Nephron progenitor cell (in vitro differentiated cells): ENCODE results near the gene COL18A1.

ENCODE experiments used
- DNase-seq: peaks from one replicate; pipeline ENCODE4 v3.0.0; 2021
- H3K27ac Mint-ChIP-seq: 2 replicates; pipeline ENCODE4 v1.8.0; 2021; ENCODE audit warnings: mild to moderate bottlenecking, moderate library complexity, mixed read lengths
- H3K27me3 Mint-ChIP-seq: 2 replicates; pipeline ENCODE4 v1.8.0; 2021; ENCODE audit warnings: mild to moderate bottlenecking, low read depth, mixed read lengths; ENCODE audit not compliant: poor library complexity
- H3K36me3 Mint-ChIP-seq: 2 replicates; pipeline ENCODE4 v1.8.0; 2021; ENCODE audit warnings: low read depth, mixed read lengths
- H3K4me1 Mint-ChIP-seq: 2 replicates; pipeline ENCODE4 v1.8.0; 2021; ENCODE audit warnings: mixed read lengths
- H3K4me3 Mint-ChIP-seq: 2 replicates; pipeline ENCODE4 v1.8.0; 2021; ENCODE audit warnings: mild to moderate bottlenecking, moderate library complexity, mixed read lengths
- H3K9me3 Mint-ChIP-seq: 2 replicates; pipeline ENCODE4 v1.8.0; 2021; ENCODE audit warnings: mild to moderate bottlenecking, moderate library complexity, mixed read lengths
- TF ChIP-seq, protein P1 (sequence below): fragments of 200-600 bp; sonication (generic); IDR thresholded peaks from 2 replicates; pipeline ENCODE4 v1.5.0; 2021; ENCODE audit warnings: antibody characterized with exemption

Gene COL18A1

GRCh38 chr21:45496151-45496967, 91.4 kb downstream of the COL18A1 start:
- Mint-ChIP-seq H3K27ac (no peak overlapping the region), H3K4me1 (no peaks in the 10 kb centered on the region), H3K4me3 (no peak overlapping the region), H3K27me3 (no peaks in the 10 kb centered on the region), H3K9me3 (no peaks in the 10 kb centered on the region), H3K36me3 (peaks cover 14% of the 10 kb centered on the region)
- TF ChIP-seq, protein P1, sequence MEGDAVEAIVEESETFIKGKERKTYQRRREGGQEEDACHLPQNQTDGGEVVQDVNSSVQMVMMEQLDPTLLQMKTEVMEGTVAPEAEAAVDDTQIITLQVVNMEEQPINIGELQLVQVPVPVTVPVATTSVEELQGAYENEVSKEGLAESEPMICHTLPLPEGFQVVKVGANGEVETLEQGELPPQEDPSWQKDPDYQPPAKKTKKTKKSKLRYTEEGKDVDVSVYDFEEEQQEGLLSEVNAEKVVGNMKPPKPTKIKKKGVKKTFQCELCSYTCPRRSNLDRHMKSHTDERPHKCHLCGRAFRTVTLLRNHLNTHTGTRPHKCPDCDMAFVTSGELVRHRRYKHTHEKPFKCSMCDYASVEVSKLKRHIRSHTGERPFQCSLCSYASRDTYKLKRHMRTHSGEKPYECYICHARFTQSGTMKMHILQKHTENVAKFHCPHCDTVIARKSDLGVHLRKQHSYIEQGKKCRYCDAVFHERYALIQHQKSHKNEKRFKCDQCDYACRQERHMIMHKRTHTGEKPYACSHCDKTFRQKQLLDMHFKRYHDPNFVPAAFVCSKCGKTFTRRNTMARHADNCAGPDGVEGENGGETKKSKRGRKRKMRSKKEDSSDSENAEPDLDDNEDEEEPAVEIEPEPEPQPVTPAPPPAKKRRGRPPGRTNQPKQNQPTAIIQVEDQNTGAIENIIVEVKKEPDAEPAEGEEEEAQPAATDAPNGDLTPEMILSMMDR = no peak
- DNase-seq = no peak

DNA sequence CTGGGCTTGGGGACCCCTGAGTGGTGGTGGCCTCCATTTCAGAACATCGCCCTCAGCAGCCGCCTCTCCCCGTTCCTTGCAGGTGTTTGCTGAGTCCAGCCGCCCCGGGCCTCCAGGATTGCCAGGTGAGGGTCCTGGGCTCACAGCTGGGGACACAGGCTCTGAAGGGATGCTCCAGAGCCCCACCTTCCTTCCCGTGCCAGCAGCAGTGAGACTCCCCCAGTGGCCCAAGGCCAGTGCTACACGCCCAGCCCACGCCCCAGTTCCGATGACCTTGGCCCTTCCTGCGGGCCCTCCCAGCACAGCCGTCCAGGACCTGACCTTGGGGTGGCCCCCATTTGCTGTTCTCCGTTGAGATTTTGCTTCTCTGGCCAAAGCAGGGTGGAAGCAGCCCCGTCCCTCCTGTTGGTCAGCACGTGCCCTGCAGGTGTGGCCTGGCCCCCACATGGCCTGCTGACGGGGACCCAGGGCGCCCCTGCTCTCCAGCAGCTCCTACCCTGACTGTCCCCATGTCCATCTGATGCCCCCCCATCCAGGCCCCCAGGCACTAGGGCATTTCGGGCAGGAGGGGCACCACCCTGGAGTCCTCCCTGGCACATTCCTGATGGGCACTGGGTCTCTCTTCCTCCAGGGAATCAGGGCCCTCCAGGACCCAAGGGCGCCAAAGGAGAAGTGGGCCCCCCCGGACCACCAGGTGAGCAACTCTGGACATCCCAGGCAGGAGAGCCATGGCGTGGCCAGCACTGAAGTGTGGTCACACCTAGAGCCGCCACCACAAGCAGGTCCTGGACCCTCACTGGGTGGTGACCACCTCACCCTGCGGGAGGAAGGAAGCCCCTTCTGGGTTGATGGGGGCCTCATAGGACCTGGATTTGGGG, 92.2 kb downstream of the COL18A1 start:
- no peak overlapping the region for H3K4me3 Mint-ChIP-seq
- no peak overlapping the region for H3K27ac Mint-ChIP-seq
- H3K36me3 Mint-ChIP-seq = peaks cover 16% of the 10 kb centered on the region
- H3K4me1 Mint-ChIP-seq = no peaks in the 10 kb centered on the region
- H3K27me3 Mint-ChIP-seq = no peaks in the 10 kb centered on the region
- TF ChIP-seq, protein P1 = no peak
- DNase-seq = no peak
- no peaks in the 10 kb centered on the region for H3K9me3 Mint-ChIP-seq

DNA sequence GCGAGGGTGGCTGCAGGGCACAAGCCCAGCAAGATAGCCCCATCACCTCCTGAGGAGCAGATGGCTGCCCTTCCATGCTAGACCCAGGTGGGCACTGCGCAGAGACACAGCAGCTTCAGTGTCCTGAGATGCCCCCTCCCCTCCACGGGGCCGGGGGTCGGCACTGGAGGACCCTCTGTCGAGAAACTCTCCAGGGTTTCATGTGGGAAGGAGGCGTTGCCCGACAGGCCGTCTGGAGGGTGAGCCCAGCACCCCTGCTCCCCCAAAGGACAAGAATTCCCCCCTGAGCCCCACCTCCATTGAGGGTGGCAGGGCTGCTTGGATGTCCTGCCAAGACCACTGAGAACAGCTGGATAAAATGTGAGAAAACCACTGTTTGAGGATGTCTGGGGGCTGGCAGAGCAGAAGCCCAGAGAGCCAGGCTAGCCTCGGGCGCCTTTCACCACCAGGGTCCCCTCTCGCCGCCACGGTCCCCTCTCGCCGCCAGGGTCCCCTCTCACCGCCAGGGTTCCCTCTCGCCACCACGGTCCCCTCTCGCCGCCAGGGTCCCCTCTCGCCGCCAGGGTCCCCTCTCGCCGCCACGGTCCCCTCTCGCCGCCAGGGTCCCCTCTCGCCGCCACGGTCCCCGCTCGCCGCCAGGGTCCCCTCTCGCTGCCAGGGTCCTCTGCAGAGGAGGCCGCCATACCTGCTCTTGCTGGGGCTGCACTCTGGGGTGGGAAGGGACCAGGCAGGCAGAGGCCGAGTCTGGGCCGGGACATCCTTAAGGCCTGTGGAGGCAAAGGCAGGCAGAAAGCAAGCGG, 93.1 kb downstream of the COL18A1 start:
- TF ChIP-seq, protein P1 = no peak
- Mint-ChIP-seq H3K27me3 (no peaks in the 10 kb centered on the region), H3K9me3 (no peaks in the 10 kb centered on the region), H3K4me1 (no peaks in the 10 kb centered on the region), H3K36me3 (peaks cover 23% of the 10 kb centered on the region), H3K4me3 (no peak overlapping the region), H3K27ac (no peak overlapping the region)
- no peak for DNase-seq

GRCh38 chr21:45498646-45499000, 93.7 kb downstream of the COL18A1 start:
- Mint-ChIP-seq H3K36me3 (peaks cover 23% of the 10 kb centered on the region), H3K27me3 (no peaks in the 10 kb centered on the region), H3K27ac (no peak overlapping the region)

GRCh38 chr21:45499201-45499750, 94.3 kb downstream of the COL18A1 start:
- DNase-seq = no peak

More at GRCh38 chr21:45498646-45499000, 93.7 kb downstream of the COL18A1 start:
- no peak overlapping the region for H3K4me3 Mint-ChIP-seq
- H3K4me1 Mint-ChIP-seq = no peaks in the 10 kb centered on the region
- DNase-seq = no peak
- TF ChIP-seq, protein P1 = no peak
- H3K9me3 Mint-ChIP-seq = no peaks in the 10 kb centered on the region

More at GRCh38 chr21:45499201-45499750, 94.3 kb downstream of the COL18A1 start:
- Mint-ChIP-seq H3K9me3 (no peaks in the 10 kb centered on the region), H3K36me3 (peaks cover 23% of the 10 kb centered on the region), H3K27ac (no peak overlapping the region), H3K27me3 (no peaks in the 10 kb centered on the region), H3K4me1 (no peaks in the 10 kb centered on the region), H3K4me3 (no peak overlapping the region)
- TF ChIP-seq, protein P1 = no peak
